ENCODE data around the gene RXRA.

GRCh38 chr9:134475011-134475790 is 148.9 kb downstream of the RXRA start:
- TF ChIP-seq RAD21 (conservative IDR thresholded peaks at IDR 0.05) (no peak), CTCF (IDR thresholded peaks at IDR 0.05; ENCODE audit: poor library complexity, severe bottlenecking) (no peak), EZH2 (IDR thresholded peaks at IDR 0.05; ENCODE audit: borderline replicate concordance, insufficient read depth, low read length, poor library complexity, severe bottlenecking) (no peak), POLR2AphosphoS5 (IDR thresholded peaks at IDR 0.05) (no peak)
